CD4-positive, alpha-beta T cell treated with Interleukin-15 for 1 hour (primary cell): ENCODE data around the gene TBL2.
"Not testable (repeated sequence)": the region's sequence is repeated elsewhere in the genome, so short reads cannot be mapped to it uniquely, and the experiment has no call there.

Experiments
- DNase-seq: peaks from one replicate; pipeline ENCODE4 v3.0.0-alpha.2; 2020

The TBL2 gene

DNA sequence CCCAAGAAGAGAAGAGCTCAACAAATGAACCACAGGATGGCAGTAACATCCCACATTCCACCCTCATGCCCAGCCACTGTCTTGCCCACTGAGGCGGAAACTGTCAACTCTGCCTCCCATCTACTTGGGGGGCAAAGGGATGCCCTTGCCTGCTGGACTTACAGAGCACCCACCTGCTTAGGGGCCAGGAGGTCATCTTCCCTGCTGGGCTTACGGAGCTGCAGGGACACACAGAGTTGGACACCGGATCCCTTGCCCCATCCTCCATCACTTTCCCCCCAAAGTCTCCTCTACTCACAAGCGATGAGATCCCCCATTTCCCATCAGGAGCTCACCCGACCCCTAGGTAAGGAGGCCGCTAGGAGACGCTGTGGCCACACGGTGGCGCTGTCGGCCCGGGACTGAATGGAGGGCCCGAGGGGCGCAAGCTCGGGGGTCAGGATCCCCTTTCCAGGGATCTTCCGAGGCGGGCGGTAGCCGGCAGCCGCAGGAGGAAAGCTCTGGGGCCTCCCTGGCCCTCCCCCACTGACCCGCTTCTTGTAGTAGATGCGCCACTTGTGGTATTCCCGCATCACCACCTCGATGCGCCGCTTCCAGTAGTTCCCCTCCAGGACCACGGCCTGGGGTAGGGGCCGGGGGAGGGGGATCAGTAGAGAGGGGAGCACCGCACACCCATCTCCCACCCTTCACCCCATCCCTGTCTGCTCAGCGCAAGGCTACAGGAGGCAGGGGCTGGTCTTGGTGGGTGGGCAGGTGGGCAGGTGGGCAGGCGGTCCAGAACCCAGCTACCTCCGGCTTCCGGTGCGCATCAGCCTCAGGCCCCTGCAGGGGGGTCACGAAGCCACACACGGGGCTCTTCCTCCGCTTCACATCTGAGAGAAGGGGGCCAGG lies 28.7 kb upstream of the TBL2 start:
- DNase-seq = peak; percentile 50

DNA sequence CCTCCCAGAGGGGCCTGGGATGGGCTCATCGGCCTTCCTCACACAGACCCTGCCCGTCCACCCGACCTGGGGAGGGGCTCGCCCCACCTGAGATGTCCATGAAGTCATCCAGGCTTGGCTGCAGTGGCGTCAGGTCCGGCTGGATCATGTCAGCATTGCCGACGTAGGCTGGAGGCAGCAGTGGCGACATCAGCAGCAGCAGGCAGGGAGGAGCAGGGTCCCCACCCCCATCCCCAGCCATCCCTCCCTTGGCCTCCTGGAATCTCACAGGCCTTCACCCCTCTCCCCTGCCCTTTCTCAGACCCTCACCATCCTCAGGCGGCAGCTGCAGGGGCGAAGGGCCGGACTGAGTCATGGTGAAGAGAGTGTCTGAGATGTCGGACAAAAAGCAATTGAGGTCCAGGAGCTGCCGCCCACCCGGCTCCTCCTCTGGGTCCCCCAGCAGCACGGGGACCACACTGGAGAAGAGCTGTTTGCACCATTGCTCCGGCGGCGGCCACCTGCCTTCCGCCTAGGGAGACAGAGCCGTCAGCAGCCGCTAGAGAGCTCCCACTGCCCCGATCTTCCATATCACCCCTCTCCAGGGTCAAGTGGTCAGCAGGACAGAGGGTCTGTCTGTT lies 27.3 kb upstream of the TBL2 start:
- DNase-seq = no peak

DNA sequence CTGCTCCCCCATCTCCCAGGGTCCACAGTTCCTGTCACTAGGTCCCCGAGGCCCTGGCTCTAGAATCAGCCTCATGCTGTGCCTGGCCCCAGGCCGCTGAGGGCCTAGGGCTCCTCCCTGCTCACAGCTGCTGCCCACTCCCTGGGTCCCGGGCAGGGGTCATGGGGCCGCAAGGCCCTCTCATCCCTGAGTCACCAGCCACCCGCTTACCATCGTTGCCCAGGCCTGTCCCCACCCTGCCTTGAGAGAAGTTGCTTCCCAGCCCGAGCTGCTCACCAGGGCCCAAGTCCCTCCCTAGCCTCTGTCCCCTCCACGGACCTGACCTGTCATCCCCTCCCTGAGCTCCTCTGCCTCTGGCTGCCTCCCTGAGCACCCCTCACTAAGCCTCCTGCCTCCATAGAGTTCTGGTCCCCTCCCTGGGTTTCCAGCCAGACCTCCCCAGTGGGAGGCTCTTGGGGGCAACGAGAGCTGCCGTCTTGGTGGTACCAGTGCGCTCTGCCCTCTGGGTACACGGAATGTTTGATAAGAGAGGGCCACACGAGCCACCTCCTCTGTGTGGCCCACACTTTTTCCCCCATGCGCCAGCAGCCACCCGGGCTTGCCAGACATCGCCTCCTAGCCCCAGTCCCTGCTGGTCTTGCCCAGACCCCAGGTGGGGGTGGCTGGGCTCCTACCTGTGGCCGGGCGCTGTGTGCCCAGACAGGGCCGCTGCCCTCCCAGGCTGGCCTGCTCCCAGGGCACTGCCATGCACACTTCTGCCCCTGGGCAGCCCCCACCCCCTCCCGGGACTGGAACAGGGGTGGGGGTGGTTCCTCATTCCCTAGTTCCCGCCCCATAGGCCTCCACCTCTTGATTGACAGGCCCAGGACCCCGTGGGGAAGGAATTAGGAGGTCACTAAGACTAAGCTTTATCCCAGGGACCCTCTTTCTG lies 24.6 kb upstream of the TBL2 start:
- DNase-seq = no peak

DNA sequence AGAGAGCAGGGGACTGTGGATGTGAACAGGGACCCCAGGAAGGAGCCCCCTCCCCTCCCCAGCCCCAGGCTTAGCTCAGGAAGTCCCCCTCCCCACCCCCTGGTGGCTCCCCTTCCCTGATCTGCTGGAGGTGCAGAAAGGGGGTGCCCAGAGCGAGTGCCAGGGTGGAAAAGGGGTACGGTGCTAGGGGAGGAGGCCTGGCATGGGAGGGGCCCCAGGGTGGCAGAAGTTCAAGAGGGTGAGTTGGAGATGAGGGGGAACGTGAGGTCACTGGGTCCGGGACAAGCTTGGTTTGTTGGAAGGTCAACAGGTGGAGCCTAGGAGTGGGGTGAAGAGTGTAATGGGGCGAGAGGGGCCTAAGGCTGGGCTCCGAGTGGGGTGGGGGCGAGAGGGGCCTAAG lies 21.5 kb upstream of the TBL2 start:
- no peak for DNase-seq

DNA sequence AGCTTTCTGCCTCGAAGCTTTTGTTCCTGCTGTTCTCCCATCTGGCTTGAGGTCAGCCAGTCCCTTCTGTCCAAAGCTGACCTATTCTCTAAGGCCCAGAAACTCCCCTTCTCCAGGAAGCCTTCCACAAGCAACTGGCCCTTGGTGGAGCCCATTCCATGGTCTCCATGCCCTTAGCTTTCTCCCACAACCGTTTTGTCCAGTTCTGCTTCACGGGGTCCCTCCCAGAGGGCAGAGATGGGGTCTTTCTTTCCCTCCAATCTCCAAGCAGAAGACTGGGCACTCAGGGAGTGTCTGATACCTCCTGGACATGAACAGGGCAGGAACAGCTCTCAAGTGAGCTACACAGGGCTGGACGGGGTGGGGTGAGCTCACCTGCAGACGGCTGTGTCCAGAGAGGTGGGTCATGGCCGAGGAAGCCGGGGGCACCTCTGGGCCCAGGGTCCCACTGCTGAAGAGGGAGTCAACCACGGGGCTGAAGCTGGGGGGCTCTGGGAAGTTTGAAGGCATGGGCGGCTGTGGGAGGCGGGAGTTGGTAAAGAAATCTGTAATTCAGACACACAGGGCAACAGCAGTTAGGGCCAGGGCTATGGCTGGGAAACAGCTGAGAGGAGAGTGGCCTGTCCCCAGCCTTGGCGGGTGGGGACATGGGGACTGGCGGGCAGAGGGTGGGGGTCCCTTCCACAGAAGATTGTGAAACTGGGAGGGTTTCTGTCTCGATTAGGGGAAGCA lies 20.9 kb upstream of the TBL2 start:
- DNase-seq = no peak

DNA sequence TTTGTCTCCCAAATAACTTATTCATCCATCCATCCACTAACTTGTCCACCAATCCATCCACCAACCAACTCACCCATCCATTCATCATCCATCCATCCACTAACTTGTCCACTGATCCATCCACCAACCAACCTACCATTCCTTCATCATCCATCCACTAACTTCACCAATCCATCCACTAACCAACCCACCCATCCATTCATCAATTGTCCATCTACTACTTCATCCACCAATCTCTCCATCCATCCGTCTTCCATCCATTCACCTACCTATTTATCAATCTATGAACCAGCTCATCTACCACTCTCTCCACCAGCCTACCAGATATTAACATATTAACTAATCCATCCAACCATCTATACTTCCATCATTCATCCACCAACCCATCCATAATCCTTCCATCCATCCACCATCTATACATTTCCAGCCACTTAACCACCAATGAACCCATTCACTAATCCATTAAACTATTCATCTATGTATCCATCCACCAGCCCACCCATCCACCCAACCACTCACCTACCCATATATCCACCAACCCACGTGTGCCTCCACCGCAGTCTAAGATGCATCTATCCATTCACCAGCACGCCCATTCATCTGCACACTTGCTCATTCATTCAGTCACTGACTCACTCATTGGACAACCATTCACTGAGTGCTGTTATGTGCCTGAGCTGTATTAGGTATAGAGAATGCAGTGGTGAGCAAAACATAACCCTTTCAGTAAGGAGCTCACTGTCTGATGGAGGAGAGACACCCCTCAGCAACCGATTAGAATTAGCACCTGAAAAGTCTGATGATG lies 19.8 kb upstream of the TBL2 start:
- no peak for DNase-seq

DNA sequence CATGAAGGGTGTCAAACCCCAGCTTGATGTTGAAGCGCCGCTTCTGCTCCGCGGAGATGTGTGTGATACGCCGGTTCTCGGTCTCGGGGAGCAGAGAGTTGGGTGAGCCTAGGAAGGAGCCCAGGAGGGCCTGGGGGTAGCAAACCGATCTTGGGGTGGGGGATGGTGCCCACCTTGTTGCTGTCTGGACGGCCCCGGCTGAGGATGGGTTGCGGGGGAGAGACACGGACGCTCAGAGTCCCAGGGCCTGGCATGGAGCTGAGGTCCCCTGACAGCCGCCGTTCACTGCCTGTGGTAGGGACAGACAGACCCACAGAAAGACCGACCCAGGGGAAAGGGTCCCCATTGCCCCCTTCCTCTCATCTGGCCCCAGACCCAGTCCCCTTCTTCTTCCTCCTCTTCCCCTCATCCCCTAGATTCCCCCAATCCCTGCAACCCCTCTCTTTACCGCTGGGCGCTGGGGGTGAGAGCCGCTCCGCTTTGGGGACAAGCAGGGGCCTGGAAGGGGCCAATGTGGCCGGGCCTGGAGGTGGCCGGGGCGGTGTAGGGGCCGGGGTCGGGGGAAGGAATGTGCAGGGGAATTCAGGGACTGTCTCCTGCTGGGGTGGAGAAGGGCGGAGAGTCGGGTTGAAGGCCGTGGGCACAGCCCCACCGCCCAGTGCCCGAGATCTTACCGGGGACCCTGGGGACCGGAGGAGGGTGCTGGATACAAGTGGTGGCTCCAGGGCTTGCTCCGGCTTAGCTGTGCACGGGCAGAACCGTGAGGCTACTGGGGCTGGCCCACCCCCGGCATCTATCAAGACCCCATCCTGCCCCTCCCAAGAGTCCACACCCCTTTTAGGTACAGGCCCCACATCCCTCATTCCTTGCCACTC lies 18.0 kb upstream of the TBL2 start:
- DNase-seq = no peak

DNA sequence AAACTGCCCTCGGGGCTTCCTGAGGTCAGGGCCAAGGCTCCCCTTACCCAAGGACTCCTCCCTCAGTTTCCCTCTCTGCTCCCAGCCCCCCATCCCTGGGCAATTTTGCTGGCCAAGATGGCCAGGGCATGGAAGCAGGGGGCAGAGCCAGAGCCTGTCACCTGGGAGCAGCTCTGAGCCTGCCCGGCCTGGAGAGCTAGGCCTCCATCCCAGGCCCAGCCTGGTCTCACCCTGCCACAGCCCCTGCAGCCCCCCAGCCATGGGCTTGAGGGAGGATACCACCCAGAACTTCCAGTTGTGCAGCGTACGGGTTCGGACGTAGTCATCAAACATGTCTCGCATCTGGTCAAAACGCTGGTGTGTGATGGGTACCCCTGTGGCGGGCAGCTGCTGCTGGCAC lies 17.0 kb upstream of the TBL2 start:
- DNase-seq = no peak

DNA sequence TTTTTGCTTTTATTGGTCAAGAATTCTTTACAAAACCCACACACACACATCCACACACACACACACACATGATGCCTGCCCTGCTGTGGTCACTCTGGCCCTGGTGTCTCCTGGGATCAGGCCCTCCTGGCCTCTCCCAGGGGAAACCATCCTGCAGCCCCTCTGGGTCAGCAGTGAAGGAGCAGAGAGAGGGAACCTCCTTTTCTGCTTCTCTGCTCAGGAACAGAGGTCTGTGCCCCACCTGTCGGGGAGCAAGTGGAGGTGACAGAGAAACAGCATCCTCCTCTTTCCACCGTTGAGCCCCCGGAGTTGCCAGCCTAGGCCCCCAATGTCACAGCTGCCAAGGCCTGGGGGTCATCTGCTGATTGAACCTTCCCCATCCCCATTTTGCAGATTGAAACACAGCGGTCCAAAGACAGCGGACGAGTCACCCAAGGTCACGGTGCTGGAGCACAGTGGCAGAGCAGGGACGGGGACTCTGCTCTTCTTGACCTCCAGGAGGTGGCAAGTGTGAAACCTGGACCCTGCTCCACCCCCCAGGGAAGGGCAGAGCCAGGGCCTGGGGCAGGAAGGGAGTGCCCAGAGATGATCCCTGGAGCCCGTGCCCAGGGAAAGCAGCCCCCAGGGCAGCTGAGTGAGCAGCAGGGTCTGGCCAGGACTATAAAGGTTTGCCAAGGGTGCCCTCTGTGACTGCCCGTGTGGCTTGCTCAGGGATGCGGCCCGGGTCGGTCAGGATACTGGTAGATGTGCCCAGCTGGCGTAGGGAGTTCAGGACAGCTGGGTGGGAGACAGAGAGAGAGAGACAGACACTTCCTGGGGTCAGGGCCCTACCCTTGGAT lies 15.0 kb upstream of the TBL2 start:
- no peak for DNase-seq

DNA sequence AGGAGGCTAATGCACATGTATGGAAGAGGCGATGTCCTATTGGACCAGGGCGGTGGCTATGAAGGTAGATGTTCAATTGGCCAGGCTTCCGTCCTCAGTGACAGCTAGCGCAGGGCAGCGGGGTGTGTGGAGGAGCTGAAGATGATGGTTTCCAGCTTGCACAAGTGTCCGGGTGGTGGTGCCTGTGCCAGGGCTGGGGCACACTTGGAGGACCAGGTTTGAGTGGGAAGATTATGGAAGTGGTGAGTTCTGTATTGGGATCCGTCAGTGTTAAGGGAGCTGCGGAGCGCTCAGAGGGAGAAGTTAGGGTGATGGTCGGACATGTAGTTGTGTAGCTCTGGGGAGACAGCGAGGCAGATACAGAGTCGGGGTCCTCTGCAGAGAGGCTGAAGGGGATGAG lies 8.5 kb upstream of the TBL2 start:
- DNase-seq = no peak

DNA sequence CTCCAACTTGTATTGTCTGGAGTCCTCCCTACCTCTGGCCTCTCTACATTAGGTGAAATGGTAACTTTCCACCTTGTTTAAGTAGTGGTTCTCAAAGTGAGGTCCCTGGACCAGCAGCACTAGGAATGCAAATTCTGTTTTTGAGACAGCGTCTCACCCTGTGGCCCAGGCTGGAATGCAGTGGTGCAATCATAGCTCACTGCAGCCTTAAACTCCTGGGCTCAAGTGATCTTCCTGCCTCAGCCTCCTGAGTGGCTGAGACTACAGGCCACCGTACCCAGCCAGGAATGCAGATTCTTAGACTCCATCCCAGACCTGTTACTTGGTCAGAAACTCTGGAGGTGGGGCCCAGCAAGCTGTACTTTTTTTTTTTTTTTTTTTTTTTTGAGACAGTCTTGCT lies 6.8 kb upstream of the TBL2 start:
- DNase-seq = no peak

DNA sequence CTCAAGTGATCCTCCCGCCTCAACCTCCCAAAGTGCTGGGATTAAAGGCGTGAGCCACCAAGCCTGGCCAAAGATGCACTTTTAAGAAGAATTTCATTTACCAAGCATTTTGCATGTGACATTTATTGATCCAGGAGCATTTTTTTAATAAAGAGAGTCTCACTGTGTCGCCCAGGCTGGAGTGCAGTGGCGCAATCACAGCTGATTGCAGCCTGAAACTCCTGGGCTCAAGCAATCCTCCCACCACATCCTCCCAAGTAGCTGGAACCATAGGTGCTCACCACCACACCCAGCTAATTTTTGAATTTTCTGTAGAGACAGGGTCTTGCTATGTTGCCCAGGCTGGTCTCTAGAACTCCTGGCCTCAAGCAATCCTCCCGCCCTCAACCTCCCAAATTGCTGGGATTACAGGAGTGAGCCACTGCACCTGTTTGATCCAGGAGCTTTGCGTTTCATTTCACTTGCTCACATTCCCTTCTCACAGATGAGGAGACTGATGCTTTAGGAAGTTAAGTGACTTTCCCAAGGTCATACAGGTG lies 4.4 kb upstream of the TBL2 start:
- DNase-seq = no peak

DNA sequence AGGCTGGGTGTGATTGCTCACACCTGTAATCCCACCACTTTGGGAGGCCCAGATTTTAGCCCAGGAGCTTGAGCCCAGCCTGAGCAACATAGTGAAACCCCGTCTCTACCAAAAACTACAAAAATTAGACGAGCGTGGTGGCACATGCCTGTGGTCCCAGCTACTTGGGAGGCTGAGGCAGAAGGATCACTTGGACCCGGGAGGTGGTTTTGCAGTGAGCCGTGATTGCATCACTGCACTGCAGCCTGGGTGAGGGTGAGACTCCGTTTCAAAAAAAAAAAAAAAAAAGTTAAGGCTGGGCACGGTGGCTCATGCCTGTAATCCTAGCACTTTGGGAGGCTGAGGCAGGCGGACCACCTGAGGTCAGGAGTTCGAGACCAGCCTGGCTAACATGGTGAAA lies 2.6 kb upstream of the TBL2 start:
- not testable (repeated sequence) for DNase-seq

DNA sequence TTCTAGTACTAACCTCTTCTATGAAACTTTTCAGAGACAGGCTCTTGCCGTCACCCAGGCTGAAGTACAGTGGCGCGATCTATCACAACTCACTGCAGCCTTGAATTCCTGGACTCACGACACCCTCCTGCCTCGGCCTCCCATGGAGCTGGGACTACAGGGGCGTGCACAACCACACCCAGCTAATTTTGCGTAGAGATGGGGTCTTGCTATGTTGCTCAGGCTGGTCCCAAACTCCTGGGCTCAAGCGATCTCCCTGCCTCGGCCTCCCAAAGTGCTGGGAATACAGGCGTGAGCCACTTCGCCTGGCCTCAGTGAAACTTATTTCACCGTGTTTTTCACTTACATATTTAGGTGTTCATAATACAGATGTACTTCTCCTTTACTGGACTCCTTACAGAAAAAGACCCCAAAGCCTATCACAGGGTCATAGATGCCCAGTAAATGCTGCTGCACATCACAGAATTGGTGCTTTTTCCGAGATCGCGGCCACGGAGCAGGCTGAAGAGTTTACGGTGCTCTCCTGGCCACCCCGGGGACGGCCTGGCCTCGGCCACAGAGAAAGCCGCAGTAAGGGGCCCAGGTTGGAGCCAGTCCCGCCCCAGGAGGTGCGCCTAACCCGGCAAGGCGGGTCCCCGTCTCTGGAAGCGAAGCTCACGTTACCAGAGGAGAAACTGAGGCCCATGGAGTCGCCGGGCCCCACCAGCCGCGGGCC lies 595 bp downstream of the TBL2 start:
- DNase-seq = no peak

DNA sequence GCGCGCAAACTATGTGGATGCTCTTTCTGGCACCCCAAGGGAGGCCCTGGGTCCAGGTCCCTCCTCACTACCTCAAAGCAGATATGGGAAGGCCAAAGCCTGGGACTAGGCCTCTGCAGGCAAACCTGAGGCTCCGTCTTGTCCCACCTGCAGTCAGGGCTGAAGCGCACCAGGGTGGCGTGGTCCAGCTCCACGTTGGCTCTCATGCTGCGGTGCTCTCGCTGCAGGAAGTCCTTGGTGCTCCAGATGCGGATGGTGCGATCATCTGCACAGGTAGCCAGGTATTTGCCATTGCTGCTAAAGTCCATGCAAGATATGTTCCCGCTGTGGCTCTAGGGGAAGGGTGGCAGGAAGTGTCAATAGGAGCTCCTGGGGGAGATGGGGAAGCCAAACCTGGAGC lies 4.6 kb downstream of the TBL2 start:
- no peak for DNase-seq

DNA sequence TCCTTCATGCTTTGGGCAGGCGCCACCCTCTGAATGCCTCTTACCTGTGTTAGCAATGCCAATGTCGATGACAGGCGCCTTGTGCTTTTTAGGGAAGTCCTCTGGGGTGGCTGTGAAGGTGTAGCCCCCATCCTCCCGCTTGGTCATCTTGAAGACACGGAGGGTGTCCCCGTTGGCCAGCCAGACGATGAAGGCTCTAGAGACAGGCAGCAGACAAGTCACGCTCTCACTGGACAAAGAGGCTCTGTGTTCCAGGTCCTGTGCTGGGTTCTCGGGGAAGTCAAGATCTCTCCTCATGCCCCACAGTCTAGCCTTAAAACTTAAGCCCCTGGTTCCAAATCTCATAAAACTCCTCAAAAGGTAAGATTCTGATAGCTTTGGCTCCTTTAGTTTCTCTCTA lies 5.1 kb downstream of the TBL2 start:
- DNase-seq = no peak

DNA sequence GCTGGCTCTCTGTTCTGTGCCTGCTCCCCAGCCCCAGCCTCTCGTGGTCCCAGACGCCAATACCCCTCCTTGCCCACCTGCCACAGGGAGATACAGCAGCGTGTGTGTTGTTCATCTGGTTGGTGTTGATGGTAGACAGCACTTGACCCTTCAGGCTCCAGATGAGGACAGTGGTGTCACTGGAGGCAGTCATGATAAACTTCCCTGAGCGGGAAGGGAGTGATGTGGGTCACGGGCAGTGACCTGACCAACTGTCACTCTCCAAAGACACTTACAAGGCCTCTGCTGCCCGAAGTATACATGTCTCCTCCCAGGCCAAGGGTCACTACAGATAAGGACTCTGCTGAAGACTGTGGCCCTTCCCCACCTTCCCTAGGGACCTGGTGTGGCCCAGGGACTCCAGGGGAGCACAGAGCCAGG lies 5.6 kb downstream of the TBL2 start:
- DNase-seq = no peak

DNA sequence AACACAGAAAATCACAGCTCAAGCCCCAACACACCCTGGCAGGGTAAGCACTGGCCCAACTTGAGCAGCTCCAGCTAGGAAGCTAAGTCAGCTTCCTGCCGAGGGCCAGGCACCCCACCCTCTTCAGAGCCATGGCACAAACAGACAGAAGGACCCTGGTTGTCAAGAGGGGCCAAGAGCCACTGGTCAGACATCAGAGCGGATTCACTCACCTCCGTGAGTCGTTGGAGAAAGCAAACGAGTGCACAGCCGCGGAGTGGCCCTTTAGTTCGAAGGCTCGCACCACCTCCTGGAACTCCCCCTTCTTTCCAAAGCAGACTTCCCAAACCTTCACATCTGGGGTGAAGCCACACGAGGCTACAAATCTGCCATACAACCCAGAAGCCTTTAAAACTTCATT lies 7.4 kb downstream of the TBL2 start:
- no peak for DNase-seq

DNA sequence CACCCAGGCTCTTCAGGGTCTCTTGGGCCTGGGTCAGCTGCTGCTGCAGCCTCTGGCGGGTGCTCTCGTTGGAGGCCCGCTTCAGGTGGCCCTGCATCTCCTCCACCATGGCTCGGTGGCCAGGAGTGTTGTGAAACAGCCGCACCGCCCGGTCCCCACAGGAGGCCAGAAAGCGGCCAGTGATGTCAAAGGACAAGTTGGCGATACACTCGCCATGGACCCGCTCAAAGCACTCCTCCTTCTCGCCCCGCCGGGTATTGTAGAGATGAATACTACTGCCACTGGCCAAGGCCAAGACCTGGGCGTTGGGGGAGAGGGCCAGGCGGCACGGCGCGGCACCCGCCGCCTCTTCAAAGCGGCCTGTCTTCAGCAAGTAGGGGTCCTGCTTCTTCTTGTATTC lies 7.9 kb downstream of the TBL2 start:
- DNase-seq = no peak
